Activated CD8-positive, alpha-beta memory T cell treated with anti-CD3 and anti-CD28 coated beads, Interleukin-2, amount 50 U/mL, for 4 hours (primary cell): Measurements from ENCODE around the gene LRCH4.
"Not testable (repeated sequence)": the region's sequence is repeated elsewhere in the genome, so short reads cannot be mapped to it uniquely, and the experiment has no call there.

Experiments
- DNase-seq: peaks from one replicate; pipeline ENCODE4 v3.0.0-alpha.2; 2020

LRCH4 gene

DNA sequence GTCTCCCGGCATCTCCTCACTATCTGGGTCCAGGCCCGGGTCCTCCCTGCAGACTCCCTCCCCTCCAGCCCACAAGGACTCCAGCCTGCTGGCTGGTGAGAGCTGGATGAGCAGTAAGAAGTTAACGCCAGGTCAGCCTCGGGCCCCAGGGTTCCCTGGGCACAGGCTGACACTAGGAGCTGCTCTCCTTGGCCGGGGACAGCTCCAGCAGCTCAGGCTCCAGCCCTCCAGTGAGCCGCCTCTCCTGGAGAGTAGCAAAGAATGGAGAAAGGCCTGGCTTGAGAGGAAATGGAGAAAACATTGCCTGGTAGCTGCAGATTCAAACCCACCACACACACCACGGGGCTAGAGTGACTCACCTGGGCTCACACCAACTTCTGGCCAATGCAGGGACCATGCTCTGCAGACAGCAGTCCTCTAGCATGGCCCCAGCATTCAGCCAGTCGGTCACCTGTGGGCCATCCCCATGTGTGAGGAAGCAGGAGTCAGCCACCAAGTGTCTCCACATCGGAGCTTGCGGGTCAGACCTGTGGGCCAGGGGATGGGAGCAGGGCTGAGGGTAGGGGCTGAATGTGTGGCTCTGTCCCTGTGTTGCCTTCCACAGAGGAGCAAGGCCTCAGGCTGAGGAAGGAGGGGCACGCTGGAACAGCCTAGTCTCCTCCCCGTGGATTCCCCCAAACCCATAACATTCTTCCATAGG lies 18.7 kb downstream of the LRCH4 start:
- no peak for DNase-seq

DNA sequence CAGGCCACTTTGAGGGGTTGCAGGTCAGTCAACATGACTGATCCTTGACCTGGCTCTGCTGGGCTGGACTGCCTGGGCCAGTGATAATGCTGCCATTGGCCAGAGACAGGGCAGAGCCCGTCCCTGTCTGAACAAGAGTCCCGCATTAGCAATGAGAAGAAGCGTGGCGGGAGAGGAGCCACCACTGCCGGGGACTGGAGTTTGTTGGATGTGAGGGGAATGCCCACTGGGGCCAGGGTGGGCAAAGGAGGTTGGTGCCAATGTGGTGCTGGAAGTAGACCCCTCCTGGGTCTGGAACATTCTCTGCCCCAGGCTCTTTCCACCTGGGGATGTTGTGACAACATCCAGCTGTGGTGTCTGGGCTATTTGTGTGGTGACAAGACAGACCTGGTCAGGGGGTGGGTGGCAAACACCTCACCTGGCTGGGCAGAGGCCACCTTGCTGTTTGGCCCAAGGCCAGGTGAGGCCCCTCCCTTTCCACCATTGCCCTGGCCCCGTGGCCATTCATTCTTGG lies 19.9 kb downstream of the LRCH4 start:
- DNase-seq, result no peak

DNA sequence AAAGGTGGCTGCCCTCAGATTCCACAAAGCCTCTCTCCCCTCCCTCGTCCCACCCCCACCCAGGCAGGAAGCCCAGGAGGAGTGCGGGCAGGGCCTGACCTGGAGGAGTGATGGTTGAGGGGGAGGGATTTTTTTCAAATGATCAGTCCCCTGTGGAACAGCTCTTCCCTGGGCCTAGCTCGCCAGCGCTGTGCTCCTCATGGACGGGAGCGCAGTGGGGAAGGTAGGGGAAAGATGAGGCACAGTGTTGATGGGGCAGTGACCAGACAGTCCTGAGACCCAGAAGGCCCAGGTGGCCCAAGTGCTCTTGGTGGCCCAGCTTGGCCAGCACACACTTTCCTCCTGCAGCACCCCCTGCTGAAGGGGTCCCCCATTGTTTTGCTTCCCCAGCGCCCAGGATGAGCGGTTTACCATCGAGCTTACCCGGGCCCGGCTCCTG lies 20.8 kb downstream of the LRCH4 start:
- DNase-seq, result no peak

DNA sequence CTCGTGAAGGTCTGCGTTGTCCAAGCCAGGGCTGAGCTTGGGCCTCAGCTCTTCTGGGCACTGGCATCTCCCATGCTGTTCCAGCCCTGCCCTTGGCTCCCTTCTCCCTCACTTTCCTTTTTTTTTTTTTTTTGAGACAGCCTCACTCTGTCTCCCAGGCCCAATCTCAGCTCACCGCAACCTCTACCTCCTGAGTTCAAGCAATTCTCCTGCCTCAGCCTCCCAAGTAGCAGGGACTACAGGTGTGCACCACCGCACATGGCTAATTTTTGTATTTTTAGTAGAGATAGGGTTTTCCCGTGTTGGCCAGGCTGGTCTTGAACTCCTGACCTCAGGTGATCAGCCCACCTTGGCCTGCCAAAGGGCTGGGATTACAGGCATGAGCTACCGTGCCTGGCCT lies 21.5 kb downstream of the LRCH4 start:
- DNase-seq, result not testable (repeated sequence)

DNA sequence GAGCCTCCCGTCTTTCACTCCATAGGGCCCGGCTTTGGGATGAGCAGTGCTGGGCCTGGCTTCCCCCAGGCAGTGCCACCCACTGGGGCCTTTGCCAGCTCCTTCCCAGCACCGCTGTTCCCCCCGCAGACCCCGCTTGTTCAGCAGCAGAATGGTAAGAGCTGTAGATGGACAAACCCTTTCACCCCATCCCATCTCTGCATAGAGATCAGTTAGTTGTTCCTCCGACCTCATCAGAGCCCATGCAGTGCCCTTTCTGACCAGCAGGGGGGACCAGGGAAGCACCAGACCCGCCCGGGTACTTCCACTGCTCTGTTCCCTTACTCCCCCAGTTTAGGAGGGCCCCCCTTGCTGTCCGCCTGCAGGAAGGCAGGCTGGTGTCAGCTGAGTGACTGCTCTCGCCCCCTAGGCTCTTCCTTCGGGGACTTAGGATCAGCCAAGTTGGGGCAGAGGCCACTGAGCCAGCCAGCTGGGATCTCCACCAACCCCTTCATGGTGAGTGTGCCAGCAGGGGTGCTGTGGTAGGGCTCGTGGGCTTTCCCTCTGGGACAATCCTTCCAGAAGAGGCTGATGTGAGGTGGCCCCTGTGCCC lies 22.0 kb downstream of the LRCH4 start:
- DNase-seq, result peak; percentile 90

DNA sequence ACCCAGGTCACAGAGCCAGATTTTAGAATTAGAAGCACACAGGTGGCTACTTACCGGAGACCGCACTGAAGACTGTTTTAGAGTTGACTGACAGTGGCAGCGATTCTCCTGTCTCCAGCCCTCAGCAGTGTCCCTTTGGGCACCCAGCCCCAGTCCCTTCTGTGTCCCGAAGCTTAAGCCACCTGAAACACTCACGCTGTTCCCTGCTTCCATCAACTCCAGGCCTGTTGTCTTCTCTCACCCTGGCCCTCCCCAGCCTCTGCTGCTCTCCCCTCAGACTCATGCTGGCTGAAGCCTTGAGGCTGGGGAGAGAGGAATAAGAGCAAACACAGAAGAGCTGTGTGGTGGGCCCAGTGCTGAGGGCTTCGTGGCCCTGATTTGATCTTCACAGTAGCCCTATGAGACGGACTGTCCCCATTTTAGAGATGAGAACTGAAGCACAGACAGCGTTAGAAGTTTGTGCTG lies 22.8 kb downstream of the LRCH4 start:
- DNase-seq, result no peak

DNA sequence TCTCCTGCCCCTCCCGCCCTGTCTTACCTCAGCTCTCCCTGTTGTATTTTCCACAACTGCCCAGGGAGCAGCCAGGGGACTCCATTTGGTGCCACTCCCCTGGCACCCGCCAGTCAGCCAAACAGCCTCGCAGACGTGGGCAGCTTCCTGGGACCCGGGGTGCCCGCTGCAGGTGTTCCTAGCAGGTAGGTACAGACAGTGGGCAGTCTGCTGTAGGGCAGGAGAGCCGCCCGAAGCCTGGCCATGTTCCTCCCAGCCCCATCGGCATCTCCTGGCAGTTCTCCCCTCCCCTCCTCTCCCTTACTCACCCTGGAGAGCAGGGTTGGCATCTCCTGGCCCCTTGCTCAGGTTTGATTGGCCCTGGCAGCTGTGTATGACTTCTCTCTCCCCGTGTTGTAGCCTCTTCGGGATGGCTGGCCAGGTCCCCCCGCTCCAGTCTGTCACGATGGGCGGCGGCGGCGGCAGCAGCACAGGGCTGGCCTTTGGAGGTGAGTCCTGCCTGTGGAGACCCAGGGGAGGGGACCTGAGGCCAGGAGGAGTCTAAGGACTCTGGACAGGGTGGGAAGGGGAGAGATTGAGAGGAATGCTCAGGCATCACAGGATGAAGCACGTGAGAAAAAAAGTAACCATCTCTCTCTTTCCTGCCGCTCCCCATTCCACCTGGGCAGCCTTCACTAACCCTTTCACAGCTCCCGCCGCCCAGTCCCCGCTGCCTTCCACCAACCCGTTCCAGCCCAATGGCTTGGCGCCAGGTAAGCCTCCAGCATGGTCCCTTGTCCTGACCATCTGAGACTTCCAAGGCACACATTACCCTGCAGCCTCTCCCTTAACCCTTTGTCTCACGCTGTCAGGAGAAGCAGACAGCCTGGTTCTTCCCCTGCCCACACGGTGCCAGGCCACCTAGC lies 23.5 kb downstream of the LRCH4 start:
- no peak for DNase-seq

DNA sequence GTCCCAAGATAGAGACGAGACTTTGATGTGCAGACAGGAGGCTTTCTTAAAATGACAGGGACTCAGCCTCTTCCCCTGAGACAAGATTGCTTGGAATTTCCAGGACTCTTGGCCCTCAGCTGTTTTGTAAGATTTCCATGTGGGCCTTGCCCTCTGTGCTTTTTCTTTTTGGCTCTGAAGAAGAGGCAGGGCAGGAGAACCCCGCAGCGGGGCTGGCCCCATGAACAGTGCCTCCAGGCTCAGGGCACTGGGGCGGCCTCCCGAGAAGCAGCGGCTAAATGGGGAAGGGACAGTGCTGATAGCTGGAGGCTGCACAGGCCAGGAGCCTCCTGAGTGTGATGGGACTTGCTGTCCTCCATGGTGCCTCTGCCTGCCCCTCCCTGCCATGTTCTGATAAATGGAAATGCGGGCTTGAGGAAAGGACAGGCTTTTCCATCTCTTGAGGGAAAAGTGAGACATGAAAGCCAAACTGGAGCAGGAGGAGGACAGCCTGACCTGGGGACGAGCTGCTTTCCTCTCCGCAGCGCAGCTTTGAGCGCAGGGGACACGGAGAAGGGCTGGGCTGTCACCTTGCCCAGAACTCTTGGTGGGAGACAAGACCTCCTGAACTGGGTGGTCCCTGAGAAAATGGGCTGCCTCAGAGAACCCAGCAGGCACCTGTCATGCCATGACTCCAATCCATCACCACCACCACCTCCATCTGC lies 24.3 kb downstream of the LRCH4 start:
- no peak for DNase-seq

DNA sequence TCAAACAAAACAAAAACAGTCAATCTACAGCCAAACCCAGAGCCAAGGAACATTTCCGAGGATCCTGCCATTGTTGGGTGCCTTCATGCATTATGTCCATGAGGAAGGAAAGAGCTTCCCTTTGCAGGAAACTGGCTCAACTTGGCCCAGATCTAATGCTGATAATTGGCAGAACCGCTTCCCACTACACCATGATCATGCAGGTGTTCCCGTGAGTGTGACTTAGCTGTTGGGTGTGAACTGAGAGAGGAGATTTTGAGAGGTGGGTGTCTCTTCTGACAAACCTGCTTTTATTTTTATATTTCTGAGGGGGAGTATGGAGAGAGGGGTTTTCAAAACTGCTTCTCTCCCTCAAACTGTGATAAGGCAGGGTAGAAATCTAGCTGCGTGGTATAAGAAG lies 26.8 kb downstream of the LRCH4 start:
- DNase-seq, result no peak

DNA sequence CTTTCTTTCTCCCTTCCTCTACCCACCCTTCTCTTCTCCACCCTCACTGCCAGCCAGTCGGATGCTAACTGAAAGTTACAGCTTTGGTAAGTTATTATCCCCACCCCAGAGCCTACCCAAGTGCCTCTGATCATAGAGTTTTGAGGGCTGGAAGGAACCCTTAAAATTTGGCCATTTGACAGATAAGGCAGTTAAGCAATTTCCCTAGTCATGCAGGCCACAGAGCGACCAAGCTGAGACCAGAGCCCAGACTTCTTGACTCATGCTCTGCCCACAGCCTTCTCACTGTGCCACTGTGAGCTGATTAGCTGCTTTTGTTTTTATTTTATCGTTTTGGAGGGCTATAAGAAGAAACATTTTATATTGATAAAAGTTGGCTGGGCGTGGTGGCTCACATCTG lies 29.4 kb downstream of the LRCH4 start:
- no peak for DNase-seq

DNA sequence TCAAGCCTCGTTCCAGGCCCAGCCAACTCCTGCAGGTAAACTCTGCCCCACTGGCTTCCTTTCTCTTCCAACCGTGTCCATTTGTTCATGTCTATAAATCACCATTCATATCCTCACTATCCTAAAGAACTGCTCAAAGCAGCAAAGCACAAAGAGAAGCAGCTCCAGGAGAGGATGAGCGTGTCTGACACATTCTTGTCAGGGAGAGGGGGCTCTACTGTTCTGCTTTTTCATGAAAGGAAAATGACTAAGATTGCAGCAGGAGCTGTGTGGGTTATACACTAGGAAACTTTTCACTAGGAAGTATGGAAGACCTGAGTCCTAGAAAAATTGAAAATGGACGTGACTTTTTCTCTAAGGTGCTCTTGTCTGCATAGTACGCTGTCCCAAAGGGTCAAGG lies 30.2 kb downstream of the LRCH4 start:
- no peak for DNase-seq

DNA sequence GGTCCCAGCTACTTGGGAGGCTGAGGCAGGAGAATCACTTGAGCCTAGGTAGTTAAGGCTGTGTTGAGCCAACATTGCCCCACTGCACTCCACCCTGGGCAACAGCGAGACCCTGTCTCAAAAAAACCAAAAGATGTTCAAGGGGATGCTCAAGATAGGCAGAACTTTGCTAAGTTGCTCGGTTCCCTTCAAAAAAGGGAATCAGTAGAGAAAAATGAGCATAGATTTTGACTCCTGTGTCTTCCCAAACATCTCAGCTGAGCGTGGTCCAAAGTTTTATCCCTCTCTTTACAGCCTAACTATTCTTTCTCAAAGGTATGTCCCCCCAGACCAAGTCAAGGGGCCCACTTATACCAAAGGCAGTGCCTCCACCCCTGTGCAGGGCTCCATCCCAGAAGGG lies 32.9 kb downstream of the LRCH4 start:
- DNase-seq, result no peak

DNA sequence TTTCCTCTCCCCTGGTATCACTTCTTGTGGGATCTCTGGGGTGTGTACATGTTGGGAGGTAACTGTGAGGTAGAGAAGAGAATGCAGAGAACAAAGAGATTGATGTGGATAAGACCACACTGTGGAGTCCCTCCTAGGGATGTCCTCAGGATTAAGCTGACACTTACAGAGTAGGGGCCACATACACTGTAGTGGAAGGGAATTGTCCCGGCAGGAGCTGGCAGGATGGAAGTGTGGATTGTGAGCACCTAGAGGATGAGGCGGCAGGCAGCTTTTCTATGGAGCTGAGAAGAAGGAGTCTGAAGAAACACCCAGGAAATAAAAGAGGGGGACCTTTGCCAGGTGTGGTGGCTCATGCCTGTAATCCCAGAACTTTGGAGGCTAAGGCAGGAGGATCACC lies 33.4 kb downstream of the LRCH4 start:
- DNase-seq, result no peak

DNA sequence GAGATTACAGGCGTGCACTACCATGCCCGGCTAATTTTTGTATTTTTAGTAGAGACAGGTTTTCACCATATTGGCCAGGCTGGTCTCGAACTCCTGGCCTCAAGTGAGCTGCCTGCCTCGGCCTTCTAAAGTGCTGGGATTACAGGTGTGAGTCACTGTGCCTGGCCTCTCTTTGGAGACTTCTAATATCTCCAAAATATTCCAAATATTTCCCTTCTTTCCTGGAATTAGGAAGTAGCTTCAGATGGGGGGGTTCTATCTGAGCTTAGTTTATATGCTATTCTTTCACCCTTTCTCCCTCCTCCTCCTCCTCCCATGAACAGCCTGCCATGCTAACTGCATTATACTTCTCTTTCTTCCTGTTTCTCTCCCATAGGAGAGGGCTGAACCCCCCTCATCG lies 37.5 kb downstream of the LRCH4 start:
- not testable (repeated sequence) for DNase-seq

DNA sequence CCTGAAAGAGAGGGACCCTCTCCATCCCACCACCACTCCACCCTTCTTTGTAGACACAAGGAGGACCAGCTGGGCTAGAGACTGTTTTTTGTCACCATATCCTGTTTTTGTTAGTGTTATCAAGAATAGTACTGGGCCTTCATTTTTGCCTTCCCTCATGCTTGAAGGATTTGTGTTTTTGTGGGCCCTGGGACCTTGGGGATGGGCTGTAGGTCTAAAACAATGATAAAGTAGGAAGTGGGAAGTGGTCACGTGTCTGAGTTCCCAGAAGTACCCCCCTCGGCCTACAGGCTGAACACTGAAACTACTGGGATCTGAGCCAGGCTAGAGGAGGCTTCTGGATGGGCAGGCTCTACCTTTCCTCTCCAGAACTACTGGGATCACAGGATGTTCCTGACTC lies 38.1 kb downstream of the LRCH4 start:
- DNase-seq, result no peak

DNA sequence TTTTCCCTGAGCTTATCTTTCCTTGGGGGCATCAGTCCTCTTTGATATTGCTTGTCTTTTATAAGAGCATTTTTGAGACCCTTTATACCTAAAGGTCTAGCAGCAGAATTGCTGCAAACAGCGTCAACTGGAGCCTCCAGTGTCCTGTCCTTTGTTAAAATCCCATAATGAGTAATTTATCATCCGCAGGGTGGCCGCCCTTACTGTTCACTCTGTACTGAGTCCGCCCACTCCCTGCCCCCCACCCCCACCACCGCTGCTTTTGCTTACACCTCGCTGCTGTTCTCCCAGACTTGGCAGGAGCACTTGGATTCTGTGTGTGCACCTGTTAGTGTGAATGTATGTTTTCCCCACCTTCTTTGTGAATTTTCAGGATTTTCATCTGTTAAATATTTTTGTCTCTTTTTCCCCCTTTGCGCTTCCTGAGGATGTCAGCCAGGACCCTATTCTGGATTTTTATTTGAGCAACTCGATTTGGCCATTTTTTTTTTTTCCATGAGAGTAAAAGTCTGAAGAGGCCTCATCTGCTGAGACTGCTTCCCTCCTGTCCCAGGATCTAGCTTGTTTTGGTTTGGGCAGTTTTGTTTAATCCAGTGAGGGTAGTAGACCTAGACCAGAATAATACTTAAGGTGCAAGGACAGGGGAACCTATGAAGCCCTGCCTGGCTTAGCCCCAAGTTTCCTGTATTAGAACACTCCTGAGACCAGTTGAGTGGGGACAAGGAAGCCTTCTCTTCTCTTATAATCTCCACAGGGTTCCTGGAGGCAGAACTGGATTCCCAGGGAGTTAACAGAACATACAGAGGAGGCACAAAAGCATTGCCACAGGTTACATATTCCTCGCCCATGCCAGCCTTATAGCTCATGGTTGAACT lies 38.8 kb downstream of the LRCH4 start:
- DNase-seq, result no peak

DNA sequence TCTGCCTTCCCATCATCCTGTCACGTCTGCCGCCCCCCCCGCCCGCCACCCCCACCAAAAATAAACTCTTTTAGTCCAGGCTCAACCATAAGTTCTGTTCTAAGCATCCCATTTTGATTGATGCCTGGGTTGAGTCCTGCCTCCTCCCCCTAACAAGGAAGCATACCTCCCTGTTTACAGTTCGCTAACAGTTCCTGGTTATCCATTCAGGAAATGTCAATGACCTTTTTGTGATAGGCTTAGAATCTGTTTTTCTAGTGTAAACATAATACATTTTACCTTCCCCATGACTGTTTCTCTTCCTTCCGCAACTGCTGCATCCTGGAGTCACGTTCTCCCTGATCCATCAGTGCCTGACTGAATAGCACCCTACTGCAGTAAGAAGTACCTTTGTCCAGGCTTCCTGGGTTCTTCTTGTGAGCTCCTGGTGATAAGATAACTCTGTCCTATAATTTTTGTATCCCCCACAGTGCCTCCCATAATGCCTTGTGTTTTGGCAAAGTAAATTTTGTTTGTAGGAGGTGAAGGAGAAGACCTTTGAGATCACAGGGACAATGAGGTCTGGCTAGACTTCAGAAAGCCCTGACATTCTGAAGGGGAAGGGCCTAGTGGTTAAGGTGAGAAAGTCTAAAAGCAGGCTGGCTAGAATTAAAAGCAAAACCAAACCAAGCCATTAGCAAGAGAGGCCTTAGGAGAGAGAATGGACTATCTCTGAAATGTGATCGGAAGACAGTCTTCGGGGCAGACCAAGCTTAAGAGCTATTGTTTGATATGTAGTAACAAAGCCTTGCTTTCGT lies 39.6 kb downstream of the LRCH4 start:
- DNase-seq, result no peak

DNA sequence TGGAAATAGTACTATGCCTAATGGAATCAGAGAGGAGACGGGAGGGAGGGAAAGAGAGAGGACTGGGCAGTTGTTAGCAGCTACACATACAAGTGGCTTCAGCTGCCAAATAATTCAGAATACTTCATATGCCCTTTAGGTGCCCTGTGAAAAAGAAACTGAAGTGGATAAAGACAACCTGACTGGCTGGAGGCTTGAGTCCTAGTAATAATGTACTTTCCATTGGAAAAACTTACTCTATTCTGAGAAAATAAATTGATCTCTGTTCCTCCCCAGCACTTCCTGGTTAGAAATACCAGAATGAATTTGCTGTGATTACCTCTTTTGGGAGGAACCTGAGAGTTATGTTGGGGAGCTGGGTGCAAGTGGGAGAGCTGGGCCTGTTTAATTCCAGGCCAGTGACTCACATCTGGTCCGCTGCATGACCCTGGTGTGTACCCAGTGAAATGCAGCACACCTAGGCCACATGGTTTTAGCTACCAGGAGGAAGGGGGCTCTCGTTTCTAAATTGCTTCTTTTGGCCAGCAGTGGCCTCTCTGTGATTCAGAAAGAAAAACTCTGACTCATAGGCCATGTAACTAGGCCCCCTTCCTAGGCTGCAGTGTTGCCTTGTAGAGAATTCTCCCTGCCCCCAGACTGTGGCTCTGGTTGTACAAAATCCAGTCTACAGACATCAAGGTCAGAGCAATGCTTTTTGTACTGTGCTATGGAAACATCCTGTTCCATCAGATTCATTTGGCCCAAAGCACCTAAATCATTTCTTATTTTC lies 40.4 kb downstream of the LRCH4 start:
- DNase-seq, result peak; percentile 44

DNA sequence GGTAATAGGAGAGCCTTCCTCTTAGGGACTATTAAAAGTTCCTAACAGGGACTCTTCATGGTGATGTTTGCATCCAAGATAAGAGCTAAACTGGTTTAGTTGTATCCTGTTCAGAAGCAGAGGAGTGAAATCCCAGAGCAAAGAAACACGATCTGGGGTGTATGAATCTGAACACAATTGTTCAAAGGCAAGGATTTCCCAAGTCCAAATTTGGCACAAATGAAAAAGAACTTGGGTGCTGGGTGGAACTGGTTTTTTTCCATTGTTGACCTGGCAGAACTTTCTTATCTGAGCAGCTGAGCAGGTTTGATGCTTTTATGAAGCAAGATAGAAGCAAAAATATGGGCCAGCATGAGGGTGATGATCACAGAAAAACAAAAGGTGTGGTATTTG lies 41.0 kb downstream of the LRCH4 start:
- DNase-seq, result no peak

DNA sequence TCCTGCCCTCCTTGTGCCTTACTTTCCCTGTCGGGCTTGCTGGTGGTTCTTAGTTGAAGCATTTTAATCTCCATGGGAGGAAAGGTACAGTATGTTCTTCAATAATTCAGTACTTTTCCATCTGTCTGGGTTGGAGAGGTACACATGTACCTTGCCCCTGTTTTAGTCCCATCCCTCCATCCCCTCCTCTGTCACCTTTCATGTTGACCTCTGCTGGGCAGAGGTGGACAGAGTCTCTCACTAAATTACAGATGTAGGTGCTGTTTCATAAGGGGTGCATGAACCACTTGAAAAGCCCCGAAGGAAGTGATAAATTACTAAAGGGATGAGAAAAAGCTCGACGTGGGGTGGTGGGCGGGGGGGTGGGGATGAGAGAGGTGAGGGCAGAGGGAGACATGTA lies 41.5 kb downstream of the LRCH4 start:
- DNase-seq, result no peak
